HG02885 (cell line): Measurements from ENCODE around the gene MLH3.
"Not testable (repeated sequence)": the region's sequence is repeated elsewhere in the genome, so short reads cannot be mapped to it uniquely, and the experiment has no call there.

Experiments used
- ATAC-seq: cut with Tn5 transposase; IDR thresholded peaks from one replicate; pipeline ENCODE4 v1.9.1; 2021; ENCODE audit warnings: mild to moderate bottlenecking; ENCODE audit not compliant: unreplicated experiment, poor library complexity

Gene MLH3

GRCh38 chr14:75040507-75040906, 10.8 kb downstream of the MLH3 start:
- no peak for ATAC-seq

GRCh38 chr14:75032939-75033338, 18.3 kb downstream of the MLH3 start:
- ATAC-seq, result no peak

- no peak for ATAC-seq
These were observed 21.1 kb downstream of the MLH3 start for GRCh38 chr14:75030147-75030546.

DNA sequence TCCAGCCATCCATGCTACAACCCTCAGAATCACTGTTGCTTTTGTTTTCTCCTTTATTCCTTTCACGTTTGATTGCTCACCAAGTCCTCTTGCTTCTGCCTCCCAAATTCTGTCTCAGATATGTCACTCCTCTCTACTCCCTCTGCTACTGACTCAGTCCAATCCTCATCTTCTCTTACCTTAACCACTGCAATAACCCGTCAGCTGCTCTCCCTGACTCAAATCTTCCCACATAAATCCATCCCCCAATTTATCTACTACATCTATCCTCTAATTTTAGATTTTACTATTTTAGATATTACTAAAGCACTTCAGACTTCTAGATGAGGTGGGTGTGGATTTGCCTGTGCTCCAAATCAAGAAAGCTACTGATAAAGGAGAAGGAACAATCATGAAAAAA, 25.4 kb downstream of the MLH3 start:
- no peak for ATAC-seq

DNA sequence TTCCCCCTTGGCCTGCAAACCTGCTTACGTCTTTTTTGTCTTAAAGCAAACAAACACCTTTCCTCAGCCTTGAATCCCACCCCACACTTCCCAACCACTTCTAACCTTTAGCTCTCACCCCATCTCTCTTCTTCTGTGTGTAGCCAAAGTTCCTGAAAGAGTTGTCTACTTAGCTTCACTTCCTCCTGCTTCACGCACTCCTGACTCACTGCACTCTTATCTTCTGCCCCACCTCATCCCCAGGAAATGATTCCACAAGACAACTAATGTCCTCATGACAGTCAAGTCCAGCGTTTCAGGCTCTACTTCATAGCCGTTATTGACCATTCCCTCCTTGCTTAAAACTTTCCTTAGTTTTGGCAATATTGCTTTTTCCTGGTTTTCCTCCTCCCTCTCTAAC, 26.2 kb downstream of the MLH3 start:
- no peak for ATAC-seq

DNA sequence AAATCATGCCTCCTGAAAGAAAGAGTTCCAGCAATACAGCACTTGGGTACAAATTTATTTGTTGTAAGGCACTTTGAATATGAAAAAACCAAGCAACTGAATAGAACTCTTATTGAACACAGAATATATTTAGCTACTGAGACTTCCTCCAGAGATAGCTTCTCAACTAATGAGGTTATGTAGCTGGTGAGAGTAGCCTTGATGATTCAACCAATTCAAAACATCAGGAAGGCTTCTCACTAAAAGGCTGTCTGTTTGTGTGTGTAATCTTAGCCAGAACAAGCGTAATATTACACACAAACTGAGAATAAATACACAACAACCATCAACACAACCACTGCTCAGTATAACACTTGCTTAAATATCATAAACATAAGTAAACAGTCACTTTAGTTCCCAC, 28.2 kb downstream of the MLH3 start:
- no peak for ATAC-seq

- ATAC-seq, result no peak
These were observed 28.6 kb downstream of the MLH3 start for GRCh38 chr14:75022655-75023054.

GRCh38 chr14:75018694-75019093, 32.6 kb downstream of the MLH3 start:
- ATAC-seq, result no peak

DNA sequence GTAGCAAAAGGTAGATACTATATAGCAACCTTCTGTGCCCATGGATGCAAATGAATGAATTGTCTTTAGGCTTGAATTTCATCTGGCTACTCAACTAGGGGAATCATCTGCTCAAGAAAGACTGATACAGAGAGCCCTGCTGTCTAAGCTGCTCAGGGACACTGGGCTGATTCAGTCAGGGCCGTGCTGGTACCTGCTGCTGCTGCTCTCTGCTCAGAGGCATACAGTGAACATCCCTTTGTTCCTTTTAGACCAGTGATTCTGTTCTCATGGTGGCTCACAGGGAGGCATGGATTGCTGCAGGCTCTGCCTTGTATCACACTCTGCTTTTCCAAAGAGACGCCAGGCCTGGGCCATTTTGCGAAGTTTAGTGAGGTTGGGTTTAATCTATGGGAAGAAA, 34.5 kb downstream of the MLH3 start:
- no peak for ATAC-seq

DNA sequence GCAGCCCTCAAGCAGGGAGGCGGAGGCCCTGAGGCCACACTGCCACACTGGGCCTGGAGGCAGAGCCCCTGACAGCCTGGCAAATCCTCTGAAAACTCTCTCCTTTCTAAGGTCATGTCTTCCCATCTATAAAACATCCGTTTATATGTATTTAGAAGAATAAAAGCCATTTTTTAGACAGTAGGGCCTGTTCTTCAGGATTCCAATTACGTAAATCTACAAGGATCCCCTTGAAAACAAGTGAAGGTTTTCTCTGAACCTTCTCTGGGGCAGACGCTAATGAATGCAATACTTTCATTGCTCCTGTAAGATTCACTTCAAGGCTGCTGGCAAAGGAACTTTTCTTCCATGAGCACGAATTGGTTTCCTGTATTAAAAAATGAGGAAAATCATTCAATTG, 35.8 kb downstream of the MLH3 start:
- no peak for ATAC-seq

DNA sequence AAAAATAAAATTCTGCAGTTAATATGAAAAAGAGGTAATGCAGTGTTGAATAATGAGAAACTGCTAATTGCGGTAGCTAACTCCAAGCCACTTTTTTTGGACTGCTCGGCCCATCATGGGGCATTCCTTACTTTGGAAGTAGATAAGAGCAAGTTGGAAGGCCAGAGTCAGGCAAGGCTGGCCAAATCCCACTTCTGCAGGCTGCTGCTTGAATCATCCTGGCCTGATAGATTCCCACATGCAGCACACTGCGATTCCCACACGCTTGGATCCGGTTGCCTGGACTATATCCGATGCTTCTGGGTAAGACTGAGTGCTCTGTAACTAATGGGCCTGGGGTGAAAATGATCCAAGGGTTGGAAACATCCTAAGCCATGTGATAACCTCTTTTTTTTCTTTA, 38.0 kb downstream of the MLH3 start:
- no peak for ATAC-seq

GRCh38 chr14:75011356-75011994, 39.8 kb downstream of the MLH3 start:
- no peak for ATAC-seq

DNA sequence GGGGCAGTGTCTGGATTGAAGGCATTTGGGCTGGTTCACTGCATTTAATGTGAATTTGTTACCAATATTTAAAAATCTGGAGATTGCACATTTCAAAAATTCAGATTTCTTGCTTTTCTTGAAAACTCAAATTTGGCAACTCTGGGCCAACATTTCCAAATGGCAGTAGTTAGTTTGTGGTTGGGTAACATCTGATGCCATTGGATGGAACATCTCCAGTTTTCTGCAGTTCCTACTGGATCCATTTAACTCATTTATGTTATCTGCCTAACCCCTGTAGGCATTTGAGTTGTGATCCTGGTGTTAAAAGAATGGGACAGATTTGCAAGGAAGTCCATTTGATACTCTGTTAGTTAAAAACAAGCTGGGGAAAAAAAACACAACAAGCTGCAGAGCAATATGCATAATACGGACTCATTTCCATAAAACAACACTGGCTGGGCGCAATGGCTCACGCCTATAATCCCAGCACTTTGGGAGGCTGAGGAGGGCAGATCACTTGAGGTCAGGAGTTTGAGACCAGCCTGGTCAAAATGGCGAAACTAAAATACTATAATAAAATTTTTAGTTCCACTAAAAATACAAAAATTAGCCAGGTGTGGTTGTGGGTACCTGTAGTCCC, 40.7 kb downstream of the MLH3 start:
- ATAC-seq, result no peak

GRCh38 chr14:75009176-75009575, 42.1 kb downstream of the MLH3 start:
- ATAC-seq, result no peak

- no peak for ATAC-seq
These were observed 45.9 kb downstream of the MLH3 start for GRCh38 chr14:75005357-75005756.

DNA sequence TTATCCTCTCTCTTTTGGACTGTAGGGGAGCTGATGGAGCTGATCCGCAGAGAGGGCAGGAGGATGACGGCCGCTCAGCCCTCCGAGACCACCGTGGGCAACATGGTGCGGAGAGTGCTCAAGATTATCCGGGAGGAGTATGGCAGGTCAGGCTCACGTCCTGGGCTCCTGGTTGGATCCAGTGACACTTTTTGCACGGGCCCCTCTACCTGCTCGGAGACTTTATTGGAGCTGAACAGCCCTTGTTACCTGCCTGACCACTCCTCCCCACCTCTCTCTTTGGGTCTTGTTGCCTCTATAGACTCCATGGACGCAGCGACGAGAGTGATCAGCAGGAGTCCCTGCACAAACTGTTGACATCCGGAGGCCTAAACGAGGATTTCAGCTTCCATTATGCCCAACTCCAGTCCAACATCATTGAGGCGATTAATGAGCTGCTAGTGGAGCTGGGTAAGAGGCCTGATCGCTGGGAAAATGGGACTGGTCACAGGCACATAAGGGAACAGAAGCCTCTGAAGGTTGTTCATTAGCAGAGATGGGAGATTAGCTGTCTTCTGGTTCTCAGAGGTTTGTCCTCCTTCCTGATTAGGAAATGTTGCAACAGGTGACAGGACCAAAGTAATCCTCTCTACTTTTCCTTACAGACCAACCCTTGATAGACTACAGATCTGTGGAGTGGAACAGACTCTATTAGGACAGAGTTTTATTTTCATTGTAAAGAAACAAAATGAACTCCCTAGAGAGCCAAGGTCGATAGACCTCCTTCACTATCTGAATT, 47.8 kb downstream of the MLH3 start:
- no peak for ATAC-seq

DNA sequence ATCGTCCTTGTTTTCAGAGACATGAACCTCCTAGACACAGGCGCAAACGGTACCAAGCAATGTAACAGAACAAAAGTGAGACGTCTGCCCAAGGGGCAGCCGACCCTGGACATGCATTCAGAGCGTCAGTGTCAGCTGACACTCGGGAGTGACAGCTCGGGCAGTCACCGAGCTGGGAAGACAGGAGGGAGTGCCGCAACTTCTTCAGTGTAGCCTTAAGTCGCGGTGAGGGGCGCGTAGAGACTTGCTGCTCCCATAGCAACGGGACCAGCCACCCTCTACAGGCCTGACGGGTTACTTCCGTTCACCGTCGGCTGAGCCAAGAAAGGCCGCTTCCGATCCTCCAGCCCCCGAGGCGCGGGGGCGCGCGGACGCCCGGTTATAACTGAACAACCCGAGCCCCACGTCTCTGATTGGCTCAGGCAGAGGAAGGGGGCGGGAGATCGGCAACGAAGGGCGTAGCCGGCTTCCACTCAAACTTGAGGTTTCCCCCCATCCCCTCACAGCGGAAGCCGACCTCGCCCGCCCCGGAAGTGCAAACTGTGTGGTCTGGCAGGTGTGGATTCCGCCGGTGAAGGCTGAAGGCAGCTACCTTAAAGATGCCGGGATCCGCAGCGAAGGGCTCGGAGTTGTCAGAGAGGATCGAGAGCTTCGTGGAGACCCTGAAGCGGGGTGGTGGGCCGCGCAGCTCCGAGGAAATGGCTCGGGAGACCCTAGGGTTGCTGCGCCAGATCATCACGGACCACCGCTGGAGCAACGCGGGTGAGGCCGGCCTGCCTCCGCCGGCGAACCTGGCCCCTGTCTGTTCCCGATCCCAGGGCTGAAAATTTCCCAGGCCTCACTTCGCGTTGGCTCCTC, 48.6 kb downstream of the MLH3 start, which contains the start of gene EIF2B2:
EIF2B2 (plus strand) TSS at position 530 of the 858 bp plus-strand sequence; CDS start at position 600, 70 bp downstream.
- peak; percentile 97 for ATAC-seq

DNA sequence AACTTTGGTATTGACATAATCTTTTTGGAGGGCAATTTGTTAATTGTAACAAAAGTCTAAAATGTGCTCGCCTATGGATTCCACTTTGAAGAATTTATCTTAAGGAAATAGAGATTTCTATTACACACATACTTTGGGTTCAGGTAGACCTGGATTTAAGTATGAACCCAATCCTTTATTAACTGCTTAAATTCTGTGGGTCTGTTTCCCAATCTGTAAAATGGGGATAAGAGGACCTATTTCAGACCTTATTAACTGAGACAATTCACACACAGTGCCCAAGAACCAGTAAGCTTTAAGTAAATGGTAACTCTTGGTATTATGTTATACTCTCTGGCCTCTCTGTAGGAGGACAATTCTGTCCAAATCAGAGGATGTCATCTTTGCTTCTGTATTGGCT, 49.4 kb downstream of the MLH3 start:
- no peak for ATAC-seq

DNA sequence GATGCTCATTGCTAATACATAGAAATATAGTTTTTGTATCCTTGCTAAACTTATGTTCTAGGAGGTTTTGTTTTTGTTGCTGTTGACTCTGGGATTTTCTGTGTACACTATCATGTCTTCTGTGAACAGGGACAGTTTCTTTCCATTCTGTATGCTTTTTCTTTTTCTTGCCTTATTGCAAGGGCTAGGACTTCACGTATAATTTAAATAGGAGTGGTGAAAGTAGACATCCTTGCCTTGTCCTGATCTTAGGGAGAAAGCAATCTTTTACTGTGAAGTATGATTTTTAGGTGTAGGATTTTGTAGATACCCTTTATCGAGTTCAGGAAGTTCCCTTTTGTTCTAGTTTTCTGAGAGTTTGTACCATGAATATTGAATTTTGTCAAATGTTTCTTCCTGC, 50.0 kb downstream of the MLH3 start:
- no peak for ATAC-seq

- ATAC-seq, result not testable (repeated sequence)
These were observed 55.5 kb downstream of the MLH3 start for GRCh38 chr14:74995781-74996180.

DNA sequence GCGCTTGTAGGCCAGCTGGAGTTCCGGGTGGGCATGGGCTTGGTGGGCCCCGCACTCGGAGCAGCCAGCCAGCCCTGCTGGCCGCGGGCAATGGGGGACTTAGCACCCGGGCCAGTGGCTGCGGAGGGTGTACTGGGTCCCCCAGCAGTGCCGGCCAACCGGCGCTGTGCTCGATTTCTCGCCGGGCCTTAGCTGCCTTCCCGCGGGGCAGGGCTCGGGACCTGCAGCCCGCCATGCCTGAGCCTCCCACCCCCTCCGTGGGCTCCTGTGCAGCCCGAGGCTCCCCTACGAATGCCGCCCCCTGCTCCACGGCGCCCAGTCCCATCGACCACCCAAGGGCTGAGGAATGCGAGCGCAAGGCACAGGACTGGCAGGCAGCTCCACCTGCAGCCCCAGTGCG, 57.1 kb downstream of the MLH3 start:
- not testable (repeated sequence) for ATAC-seq
